NCI-H524 treated with DMSO at 0.1 percent for 48 hours (cell line): ENCODE measurements around the gene GOLPH3.
A peak's percentile ranks its signal among the peaks of the same experiment; 100 is the strongest.
"Not testable (repeated sequence)": the region's sequence is repeated elsewhere in the genome, so short reads cannot be mapped to it uniquely, and the experiment has no call there.

Source experiments
- DNase-seq: peaks from one replicate; lab custom pipeline; 2025; lab: John Stamatoyannopoulos, UW

Gene GOLPH3

DNA sequence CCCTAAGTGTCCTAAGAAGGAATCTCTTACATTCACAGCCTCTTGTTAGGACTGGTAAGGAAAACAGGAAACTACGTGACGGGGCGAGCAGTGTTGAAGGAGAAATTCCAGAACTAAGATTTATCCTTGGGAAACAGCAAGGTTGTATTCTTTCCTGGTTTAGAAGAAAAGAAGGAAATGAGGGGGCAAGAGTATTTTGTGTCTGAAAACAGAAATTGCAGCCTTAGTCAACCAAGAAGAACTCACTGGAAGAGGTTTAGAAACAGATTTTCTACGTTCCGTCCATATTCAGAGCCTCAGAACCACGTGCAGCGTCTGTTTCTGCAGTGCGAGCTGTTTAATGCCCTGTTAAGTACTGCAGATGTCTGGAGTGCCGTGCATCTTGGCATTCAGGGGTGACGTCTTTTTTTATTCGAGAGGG is 75.2 kb downstream of the GOLPH3 start:
- DNase-seq = peak; percentile 25

DNA sequence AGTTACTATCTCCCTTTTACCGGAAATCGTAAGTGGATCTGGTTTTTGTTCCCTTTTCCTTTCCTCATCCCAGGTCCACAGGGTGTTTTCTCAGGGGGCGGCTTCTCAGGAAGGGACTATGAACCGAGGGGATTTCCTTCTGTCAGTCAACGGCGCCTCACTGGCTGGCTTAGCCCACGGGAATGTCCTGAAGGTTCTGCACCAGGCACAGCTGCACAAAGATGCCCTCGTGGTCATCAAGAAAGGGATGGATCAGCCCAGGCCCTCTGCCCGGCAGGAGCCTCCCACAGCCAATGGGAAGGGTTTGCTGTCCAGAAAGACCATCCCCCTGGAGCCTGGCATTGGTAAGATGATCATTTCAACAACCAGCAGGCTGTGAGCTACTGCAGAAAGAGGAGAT is 75.8 kb downstream of the GOLPH3 start:
- DNase-seq = no peak

DNA sequence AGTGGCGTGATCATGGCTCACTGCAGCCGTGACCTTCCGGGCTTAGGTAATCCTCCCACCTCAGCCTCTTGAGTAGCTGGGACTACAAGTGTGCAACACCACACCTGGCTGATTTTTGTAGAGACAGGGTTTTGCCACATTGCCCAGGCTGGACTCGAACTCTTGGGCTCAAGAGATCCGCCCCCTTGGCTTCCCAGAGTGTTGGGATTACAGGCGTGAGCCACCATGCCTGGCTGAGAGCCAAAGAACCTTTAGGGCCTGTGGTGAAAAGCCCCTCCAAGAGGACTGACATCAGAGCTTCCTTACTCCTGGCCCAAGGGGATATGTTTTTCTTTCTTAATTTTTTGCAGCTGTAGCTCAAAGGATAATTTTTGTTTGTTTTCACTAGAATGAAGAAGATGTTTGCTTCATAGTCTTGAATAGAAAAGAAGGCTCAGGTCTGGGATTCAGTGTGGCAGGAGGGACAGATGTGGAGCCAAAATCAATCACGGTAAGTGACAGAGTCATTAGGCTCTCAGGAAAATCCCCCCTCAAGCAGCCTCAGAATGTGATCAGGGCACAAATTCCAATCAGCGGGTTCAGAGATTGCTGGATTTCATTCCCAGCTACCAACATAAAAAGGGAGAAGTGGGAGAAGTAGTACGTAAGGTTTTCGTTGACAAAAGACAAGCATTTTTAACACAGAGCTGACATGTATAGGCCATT is 77.1 kb downstream of the GOLPH3 start:
- DNase-seq = peak; percentile 69

DNA sequence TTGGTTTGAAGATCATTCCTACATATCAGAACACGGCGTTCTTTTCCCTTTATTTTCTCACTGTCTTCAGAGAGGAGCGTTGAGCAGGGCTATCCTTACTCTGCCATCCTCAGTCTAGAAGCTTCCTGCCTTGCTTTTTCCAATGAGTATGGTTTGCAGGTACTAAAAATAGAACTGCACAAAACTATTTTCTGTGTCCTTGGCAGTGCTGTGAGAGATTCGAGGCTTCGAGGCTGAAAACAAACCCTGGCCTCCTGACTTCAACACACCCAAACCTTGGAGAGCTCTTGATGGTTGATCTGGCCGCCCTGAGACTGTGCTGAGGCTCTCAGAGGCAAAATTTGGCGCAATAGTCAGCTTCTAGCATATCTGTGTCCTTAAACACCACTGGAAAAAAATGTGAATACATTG is 78.9 kb downstream of the GOLPH3 start:
- no peak for DNase-seq

DNA sequence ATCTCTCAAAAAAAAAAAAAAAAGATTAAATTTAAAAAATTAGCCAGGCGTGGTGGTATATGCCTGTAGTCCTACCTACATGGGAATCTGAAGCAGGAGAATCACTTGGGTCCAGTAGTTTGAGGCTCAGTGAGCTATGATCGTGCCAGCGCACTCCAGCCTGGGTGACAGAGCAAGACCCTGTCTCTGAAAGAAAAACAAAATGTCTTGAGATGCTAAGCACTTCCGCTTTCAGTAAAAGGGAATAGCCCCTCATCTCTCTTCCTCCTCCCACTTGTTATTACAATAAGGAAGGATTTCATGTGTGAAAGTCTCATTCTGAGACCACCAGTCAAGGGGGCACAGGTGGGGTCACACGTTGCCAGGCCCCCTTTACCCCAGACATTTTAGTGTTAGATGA is 79.4 kb downstream of the GOLPH3 start:
- no peak for DNase-seq

DNA sequence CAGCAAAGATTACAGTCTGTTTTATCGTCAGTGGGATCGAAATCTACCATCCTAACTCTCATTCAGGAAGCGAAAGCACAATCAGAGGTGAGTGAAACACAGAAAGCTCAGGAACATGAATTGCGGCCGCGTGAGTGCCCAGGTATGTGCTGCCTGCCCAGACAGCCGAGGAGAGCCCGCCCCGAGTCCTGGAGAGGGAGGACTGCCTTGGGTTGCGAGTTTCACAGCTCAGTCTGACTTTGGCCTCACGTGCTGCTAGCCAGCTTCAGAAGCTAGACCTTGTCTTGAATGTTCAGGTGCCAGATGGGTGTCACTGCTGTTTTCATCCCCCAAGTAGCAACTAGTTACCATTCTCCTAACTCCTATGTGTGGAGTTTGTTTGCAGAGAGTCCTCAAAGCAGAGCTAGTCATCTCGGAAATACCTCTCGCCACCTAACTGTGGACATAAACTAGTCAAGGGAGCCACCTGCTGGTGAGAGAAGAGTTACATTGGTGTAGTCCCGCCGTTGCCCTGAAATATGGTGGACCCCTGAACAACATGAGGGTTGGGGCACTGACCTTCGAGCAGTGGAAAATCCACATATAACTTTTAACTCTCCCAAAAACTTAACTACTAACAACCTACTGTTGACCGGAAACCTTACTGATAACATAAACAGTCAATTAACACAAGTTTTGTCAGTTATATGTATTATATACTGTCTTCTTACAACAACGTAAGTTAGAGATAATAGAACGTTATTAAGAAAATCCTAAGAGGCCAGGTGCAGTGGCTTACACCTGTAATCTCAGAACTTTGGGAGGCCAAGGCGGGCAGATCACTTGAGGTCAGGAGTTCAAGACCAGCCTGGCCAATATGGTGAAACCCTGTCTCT is 80.9 kb downstream of the GOLPH3 start:
- peak; percentile 15 for DNase-seq

DNA sequence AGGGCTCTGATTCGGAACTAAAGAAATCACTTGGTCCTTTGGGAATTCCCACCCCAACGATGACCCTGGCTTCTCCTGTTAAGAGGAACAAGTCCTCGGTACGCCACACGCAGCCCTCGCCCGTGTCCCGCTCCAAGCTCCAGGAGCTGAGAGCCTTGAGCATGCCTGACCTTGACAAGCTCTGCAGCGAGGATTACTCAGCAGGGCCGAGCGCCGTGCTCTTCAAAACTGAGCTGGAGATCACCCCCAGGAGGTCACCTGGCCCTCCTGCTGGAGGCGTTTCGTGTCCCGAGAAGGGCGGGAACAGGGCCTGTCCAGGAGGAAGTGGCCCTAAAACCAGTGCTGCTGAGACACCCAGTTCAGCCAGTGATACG is 83.4 kb downstream of the GOLPH3 start:
- DNase-seq = no peak

DNA sequence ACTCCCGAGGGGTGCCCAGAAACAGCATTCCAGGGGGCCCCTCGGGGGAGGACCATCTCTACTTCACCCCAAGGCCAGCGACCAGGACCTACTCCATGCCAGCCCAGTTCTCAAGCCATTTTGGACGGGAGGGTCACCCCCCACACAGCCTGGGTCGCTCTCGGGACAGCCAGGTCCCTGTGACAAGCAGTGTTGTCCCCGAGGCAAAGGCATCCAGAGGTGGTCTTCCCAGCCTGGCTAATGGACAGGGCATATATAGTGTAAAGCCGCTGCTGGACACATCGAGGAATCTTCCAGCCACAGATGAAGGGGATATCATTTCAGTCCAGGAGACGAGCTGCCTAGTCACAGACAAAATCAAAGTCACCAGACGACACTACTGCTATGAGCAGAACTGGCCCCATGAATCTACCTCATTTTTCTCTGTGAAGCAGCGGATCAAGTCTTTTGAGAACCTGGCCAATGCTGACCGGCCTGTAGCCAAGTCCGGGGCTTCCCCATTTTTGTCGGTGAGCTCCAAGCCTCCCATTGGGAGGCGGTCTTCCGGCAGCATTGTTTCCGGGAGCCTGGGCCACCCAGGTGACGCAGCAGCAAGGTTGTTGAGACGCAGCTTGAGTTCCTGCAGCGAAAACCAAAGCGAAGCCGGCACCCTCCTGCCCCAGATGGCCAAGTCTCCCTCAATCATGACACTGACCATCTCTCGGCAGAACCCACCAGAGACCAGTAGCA is 83.9 kb downstream of the GOLPH3 start:
- no peak for DNase-seq

DNA sequence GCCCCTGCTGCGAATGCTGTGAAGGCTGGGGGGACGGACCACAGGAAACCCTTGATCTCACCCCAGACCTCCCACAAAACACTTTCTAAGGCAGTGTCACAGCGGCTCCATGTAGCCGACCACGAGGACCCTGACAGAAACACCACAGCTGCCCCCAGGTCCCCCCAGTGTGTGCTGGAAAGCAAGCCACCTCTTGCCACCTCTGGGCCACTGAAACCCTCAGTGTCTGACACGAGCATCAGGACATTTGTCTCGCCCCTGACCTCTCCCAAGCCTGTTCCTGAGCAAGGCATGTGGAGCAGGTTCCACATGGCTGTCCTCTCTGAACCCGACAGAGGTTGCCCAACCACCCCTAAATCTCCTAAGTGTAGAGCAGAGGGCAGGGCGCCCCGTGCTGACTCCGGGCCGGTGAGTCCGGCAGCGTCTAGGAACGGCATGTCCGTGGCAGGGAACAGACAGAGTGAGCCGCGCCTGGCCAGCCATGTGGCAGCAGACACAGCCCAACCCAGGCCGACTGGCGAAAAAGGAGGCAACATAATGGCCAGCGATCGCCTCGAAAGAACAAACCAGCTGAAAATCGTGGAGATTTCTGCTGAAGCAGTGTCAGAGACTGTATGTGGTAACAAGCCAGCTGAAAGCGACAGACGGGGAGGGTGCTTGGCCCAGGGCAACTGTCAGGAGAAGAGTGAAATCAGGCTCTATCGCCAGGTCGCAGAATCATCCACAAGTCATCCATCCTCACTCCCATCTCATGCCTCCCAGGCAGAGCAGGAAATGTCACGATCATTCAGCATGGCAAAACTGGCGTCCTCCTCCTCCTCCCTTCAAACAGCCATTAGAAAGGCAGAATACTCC is 84.7 kb downstream of the GOLPH3 start:
- DNase-seq = no peak

DNA sequence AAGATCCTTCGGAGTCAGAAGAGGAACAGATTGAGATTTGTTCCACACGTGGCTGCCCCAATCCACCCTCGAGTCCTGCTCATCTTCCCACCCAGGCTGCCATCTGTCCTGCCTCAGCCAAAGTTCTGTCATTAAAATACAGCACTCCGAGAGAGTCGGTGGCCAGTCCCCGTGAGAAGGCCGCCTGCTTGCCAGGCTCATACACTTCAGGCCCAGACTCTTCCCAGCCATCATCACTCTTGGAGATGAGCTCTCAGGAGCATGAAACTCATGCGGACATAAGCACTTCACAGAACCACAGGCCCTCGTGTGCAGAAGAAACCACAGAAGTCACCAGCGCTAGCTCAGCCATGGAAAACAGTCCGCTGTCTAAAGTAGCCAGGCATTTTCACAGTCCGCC is 85.9 kb downstream of the GOLPH3 start:
- no peak for DNase-seq

DNA sequence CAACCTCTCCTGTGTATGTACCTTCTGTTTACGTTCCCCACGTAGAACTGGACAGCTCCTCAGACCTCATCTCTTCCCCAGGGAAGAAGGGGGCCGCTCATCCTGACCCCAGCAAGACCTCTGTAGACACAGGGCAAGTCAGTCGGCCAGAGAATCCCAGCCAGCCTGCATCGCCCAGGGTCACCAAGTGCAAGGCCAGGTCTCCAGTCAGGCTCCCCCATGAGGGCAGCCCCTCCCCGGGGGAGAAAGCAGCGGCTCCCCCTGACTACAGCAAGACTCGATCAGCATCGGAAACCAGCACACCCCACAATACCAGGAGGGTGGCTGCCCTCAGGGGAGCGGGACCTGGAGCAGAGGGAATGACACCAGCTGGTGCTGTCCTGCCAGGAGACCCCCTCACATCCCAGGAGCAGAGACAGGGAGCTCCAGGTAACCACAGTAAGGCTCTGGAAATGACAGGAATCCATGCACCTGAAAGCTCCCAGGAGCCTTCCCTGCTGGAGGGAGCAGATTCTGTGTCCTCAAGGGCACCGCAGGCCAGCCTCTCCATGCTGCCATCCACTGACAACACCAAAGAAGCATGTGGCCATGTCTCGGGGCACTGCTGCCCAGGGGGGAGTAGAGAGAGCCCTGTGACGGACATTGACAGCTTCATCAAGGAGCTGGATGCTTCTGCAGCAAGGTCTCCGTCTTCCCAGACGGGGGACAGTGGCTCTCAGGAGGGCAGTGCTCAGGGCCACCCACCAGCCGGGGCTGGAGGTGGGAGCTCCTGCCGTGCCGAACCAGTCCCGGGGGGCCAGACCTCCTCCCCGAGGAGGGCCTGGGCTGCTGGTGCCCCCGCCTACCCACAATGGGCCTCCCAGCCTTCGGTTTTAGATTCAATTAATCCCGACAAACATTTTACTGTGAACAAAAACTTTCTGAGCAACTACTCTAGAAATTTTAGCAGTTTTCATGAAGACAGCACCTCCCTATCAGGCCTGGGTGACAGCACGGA is 86.7 kb downstream of the GOLPH3 start:
- DNase-seq = no peak

DNA sequence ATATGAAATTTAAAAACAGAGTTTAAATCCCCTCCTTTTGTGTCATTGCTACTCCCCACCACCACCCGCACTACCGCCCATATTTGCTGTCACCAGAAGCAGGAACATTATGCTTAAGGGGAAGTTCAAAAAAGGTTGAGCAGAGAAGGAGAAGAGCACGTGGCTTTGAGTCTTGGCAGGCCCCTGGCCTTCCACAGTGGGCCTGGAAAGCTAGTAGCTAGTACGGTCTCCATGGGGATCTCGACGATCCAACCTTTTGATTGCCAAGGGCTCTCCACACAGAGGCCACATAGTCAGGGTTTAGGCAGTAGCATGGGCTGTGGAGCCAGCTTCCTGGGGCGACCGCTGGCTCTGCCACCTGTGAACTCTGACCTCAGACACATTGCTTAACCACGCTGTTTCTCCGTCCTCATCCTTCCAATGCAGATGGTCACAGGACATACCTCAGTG is 90.1 kb downstream of the GOLPH3 start:
- DNase-seq = no peak

DNA sequence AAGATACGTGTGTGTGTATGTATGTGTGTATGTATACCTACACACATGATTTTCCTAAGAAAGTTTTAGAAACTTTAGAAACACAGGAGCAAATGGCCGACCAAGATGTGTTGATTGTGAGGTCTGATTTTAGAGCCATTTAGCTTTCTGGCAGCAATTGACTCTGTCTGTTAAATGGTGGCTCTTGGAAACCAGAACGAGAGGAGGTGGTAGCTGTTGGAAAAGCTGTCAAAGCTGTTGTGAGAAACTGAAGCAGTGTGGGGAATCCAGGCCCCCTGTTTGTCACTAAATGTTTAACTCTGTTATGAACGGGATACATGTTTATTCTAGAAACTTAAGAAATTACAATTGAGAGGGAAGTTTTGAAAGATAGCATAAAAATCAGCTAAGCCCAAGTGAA is 91.4 kb downstream of the GOLPH3 start:
- no peak for DNase-seq

DNA sequence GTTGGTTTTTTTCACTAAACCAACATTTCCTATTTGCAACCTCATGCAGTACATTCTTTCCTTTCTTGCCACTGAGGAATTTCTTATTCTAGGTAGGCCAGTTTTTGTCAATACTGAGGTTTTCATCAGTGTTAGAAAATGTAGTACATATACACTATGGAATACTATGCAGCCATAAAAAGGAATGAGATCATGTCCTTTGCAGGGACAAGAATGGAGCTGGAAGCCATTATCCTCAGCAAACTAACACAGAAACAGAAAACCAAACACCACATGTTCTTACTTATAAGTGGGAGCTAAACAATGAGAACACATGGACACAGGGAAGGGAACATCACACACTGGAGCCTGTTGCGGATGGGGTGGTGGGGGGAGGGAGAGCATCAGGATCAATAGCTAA is 93.6 kb downstream of the GOLPH3 start:
- not testable (repeated sequence) for DNase-seq

DNA sequence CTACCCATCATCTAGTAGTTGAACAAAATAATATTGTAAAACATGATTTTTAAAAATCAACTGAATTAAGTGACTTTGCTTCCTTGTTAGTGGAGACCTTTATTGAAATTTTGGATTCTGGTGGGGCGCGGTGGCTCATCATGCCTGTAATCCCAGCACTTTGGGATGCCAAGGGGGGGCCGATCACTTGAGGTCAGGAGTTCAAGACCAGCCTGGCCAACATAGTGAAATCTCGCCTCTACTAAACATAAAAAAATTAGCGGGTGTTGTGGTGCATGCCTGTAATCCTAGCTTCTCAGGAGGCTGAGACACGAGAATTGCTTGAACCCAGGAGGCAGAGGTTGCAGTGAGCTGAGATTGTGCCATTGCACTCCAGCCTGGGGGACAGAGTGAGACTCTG is 95.3 kb downstream of the GOLPH3 start:
- DNase-seq = not testable (repeated sequence)

DNA sequence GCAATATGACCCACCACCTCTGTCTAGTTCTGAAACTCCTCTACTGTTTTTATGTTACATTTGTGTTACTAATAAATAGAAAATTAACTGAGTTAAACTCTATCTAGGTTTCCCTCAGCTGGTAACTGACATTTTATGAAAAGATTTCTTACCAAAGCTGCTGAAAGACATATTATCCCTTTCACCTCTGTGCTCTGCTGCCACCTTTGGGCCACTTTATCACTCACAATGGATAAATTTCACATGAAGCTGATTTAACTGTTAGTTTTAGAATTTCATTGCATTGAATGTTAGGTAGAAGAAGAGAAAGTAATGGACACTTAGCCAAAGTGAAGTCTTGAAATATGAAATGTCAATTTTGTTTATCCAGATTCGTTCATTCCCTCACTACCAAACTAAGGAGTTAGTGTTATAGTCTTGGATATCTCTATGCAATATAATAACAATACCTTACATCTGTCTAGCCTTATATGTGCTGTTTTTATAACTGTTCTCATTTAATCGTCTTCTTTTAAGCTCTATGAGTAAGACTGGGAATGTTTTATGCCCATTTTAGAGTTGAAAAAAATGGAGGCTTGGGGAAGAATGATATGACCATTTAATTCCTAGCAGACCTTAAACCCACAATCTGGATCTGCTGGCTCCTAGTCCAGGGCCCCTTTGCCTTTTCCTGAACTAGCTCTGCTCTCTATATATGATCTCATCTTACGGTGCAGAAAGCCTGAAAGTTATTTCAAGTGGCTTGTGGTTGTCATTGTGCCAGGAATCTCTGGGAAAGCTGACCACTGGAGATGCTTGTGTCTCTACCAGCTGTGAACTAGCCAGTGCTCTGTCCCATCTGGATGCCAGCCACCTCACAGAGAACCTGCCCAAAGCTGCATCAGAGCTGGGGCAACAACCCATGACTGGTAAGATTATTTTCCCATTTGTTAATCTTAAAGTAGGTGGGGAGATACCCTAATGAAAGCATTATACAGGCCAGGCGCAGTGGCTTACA is 97.1 kb downstream of the GOLPH3 start:
- peak; percentile 22 for DNase-seq
